Measurements from ENCODE around the gene MX1.

The MX1 gene

DNA sequence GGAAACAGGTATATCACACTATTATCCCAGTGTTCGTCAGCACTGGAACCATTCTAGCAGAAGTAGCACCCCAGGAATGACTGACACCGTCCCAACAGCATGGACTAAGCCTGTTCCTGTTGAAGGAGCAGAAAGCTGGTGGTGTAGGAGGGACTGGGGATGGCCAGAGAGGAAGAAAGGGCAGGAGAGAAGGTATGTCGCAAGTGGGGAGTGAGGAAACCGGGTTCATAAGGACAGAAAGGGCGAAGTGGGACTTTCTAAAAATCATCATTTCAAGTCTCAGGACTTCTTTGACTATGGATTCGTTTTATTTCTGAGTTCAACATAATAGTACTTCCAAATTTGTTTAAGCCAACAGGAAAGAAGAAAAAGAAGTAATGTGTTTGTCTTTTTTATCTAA is 19.7 kb upstream of the MX1 start:
- Histone ChIP-seq H3K36me3 (ENCODE audit: control insufficient read depth in 1 of 2, insufficient read depth in 2 of 2, low read depth in 1 of 2, low read length in 2 of 2) (peaks cover 0 to 86% of the 10 kb centered on the region in 2 experiments), H2AFZ (ENCODE audit: low read depth, low read length) (no peak overlapping the region), H2BK120ac (ENCODE audit: low read depth, low read length) (no peak overlapping the region), H3K18ac (ENCODE audit: low read depth in 1 of 2, low read length in 2 of 2) (no peak overlapping the region), H3K4ac (ENCODE audit: low read depth in 1 of 2, low read length in 2 of 2) (no peak overlapping the region), H2AK5ac (ENCODE audit: low read length, severe bottlenecking) (no peak overlapping the region), H2BK15ac (ENCODE audit: low read depth, poor library complexity, severe bottlenecking) (no peak overlapping the region), H3K27me3 (ENCODE audit: control insufficient read depth in 1 of 2, insufficient read depth in 1 of 2, low read length in 2 of 2) (peaks cover 0 to 6% of the 10 kb centered on the region in 2 experiments), H3K9me3 (ENCODE audit: control insufficient read depth, low read length) (no peaks in the 10 kb centered on the region), H3K4me1 (ENCODE audit: control insufficient read depth, insufficient read depth, low read depth, low read length) (no peaks in the 10 kb centered on the region), H2BK5ac (ENCODE audit: low read depth, low read length, poor library complexity, severe bottlenecking) (no peak overlapping the region), H3K4me3 (ENCODE audit: insufficient read depth in 1 of 2, low read depth in 1 of 2, low read length in 2 of 2) (no peak overlapping the region), H3K14ac (ENCODE audit: low read length in 2 of 2) (no peak overlapping the region), H3K4me2 (ENCODE audit: low read length, poor library complexity, severe bottlenecking) (no peak overlapping the region), H4K91ac (ENCODE audit: low read length) (no peak overlapping the region), H4K8ac (ENCODE audit: low read length) (no peak overlapping the region), H3K23ac (ENCODE audit: low read length in 2 of 2) (no peak overlapping the region), H3K27ac (ENCODE audit: low read length, poor library complexity, severe bottlenecking) (no peak overlapping the region), H3K9ac (ENCODE audit: low read length) (no peak overlapping the region), H2BK12ac (ENCODE audit: low read length in 2 of 2) (no peak overlapping the region), H3K79me1 (replicated peaks; ENCODE audit: low read length, poor library complexity, severe bottlenecking) (no peaks in the 10 kb centered on the region)
- no peak for DNase-seq
- 72% methylated on average over 5 of the region's 6 CpGs for WGBS

- H2BK120ac ChIP-seq (ENCODE audit: low read depth, low read length), result no peak overlapping the region
- H3K9me3 ChIP-seq (ENCODE audit: control insufficient read depth, low read length), result no peaks in the 10 kb centered on the region
- H3K9ac ChIP-seq (ENCODE audit: low read length), result no peak overlapping the region
- H4K91ac ChIP-seq (ENCODE audit: low read length), result no peak overlapping the region
- H3K14ac ChIP-seq (ENCODE audit: low read length in 2 of 2), result no peak overlapping the region
- H3K4me3 ChIP-seq (ENCODE audit: insufficient read depth in 1 of 2, low read depth in 1 of 2, low read length in 2 of 2), result no peak overlapping the region
- no peak overlapping the region for H2BK12ac ChIP-seq (ENCODE audit: low read length in 2 of 2)
- peaks cover 0 to 6% of the 10 kb centered on the region in 2 experiments for H3K27me3 ChIP-seq (ENCODE audit: control insufficient read depth in 1 of 2, insufficient read depth in 1 of 2, low read length in 2 of 2)
- no peak overlapping the region for H2AFZ ChIP-seq (ENCODE audit: low read depth, low read length)
- H3K79me1 ChIP-seq (replicated peaks; ENCODE audit: low read length, poor library complexity, severe bottlenecking), result no peaks in the 10 kb centered on the region
- DNase-seq, result no peak
- H3K4ac ChIP-seq (ENCODE audit: low read depth in 1 of 2, low read length in 2 of 2), result no peak overlapping the region
- no peak overlapping the region for H3K27ac ChIP-seq (ENCODE audit: low read length, poor library complexity, severe bottlenecking)
- no peak overlapping the region for H2BK15ac ChIP-seq (ENCODE audit: low read depth, poor library complexity, severe bottlenecking)
- no peak overlapping the region for H2AK5ac ChIP-seq (ENCODE audit: low read length, severe bottlenecking)
- H3K4me1 ChIP-seq (ENCODE audit: control insufficient read depth, insufficient read depth, low read depth, low read length), result no peaks in the 10 kb centered on the region
- peaks cover 0 to 71% of the 10 kb centered on the region in 2 experiments for H3K36me3 ChIP-seq (ENCODE audit: control insufficient read depth in 1 of 2, insufficient read depth in 2 of 2, low read depth in 1 of 2, low read length in 2 of 2)
- no peak overlapping the region for H3K23ac ChIP-seq (ENCODE audit: low read length in 2 of 2)
- no peak overlapping the region for H4K8ac ChIP-seq (ENCODE audit: low read length)
- H2BK5ac ChIP-seq (ENCODE audit: low read depth, low read length, poor library complexity, severe bottlenecking), result no peak overlapping the region
- no peak overlapping the region for H3K18ac ChIP-seq (ENCODE audit: low read depth in 1 of 2, low read length in 2 of 2)
- WGBS, result 90% methylated on average over 23 of the region's 24 CpGs
- H3K4me2 ChIP-seq (ENCODE audit: low read length, poor library complexity, severe bottlenecking), result no peak overlapping the region
Measured at GRCh38 chr21:41407541-41408460, 18.2 kb upstream of the MX1 start.

DNA sequence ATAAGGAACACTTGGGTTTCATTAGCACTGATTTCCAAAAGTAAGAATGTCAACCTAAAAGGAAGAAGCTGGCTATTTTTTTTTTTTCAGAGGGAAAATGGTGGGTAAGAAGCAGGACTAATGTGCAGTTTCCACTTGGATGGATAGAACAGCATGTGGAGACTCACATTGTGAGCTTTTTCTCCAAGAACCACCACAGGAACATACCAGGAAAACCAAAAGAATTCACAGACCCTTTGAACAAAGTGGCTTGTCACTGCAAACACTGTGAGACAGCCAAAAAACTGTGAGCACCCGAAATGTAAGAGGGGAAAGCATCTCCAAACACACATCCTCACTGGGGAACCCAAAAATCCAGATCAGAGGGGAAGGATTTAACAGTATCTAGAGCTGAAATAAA is 15.7 kb upstream of the MX1 start:
- Histone ChIP-seq H4K8ac (ENCODE audit: low read length) (no peak overlapping the region), H2AK5ac (ENCODE audit: low read length, severe bottlenecking) (no peak overlapping the region), H4K91ac (ENCODE audit: low read length) (no peak overlapping the region), H3K4me1 (ENCODE audit: control insufficient read depth, insufficient read depth, low read depth, low read length) (no peaks in the 10 kb centered on the region), H3K4me3 (ENCODE audit: insufficient read depth in 1 of 2, low read depth in 1 of 2, low read length in 2 of 2) (no peak overlapping the region), H3K4ac (ENCODE audit: low read depth in 1 of 2, low read length in 2 of 2) (no peak overlapping the region), H2BK120ac (ENCODE audit: low read depth, low read length) (no peak overlapping the region), H3K23ac (ENCODE audit: low read length in 2 of 2) (no peak overlapping the region), H3K4me2 (ENCODE audit: low read length, poor library complexity, severe bottlenecking) (no peak overlapping the region), H2AFZ (ENCODE audit: low read depth, low read length) (no peak overlapping the region), H2BK15ac (ENCODE audit: low read depth, poor library complexity, severe bottlenecking) (no peak overlapping the region), H3K18ac (ENCODE audit: low read depth in 1 of 2, low read length in 2 of 2) (no peak overlapping the region), H3K9ac (ENCODE audit: low read length) (no peak overlapping the region), H2BK12ac (ENCODE audit: low read length in 2 of 2) (no peak overlapping the region), H3K9me3 (ENCODE audit: control insufficient read depth, low read length) (no peaks in the 10 kb centered on the region), H3K36me3 (ENCODE audit: control insufficient read depth in 1 of 2, insufficient read depth in 2 of 2, low read depth in 1 of 2, low read length in 2 of 2) (peaks cover 0 to 48% of the 10 kb centered on the region in 2 experiments), H3K27ac (ENCODE audit: low read length, poor library complexity, severe bottlenecking) (no peak overlapping the region), H2BK5ac (ENCODE audit: low read depth, low read length, poor library complexity, severe bottlenecking) (no peak overlapping the region), H3K14ac (ENCODE audit: low read length in 2 of 2) (no peak overlapping the region), H3K27me3 (ENCODE audit: control insufficient read depth in 1 of 2, insufficient read depth in 1 of 2, low read length in 2 of 2) (peaks cover 0 to 6% of the 10 kb centered on the region in 2 experiments), H3K79me1 (replicated peaks; ENCODE audit: low read length, poor library complexity, severe bottlenecking) (no peaks in the 10 kb centered on the region)
- WGBS, result no CpG with 5 or more reads among the region's 1 CpG
- no peak for DNase-seq

GRCh38 chr21:41410767-41411448 is 15.1 kb upstream of the MX1 start:
- Histone ChIP-seq H2BK120ac (ENCODE audit: low read depth, low read length) (no peak overlapping the region), H3K14ac (ENCODE audit: low read length in 2 of 2) (no peak overlapping the region), H2AK5ac (ENCODE audit: low read length, severe bottlenecking) (no peak overlapping the region), H3K9me3 (ENCODE audit: control insufficient read depth, low read length) (no peaks in the 10 kb centered on the region), H3K36me3 (ENCODE audit: control insufficient read depth in 1 of 2, insufficient read depth in 2 of 2, low read depth in 1 of 2, low read length in 2 of 2) (peaks cover 0 to 47% of the 10 kb centered on the region in 2 experiments), H4K8ac (ENCODE audit: low read length) (no peak overlapping the region), H3K79me1 (replicated peaks; ENCODE audit: low read length, poor library complexity, severe bottlenecking) (no peaks in the 10 kb centered on the region), H3K4me2 (ENCODE audit: low read length, poor library complexity, severe bottlenecking) (no peak overlapping the region), H3K27me3 (ENCODE audit: control insufficient read depth in 1 of 2, insufficient read depth in 1 of 2, low read length in 2 of 2) (peaks cover 0 to 6% of the 10 kb centered on the region in 2 experiments), H3K9ac (ENCODE audit: low read length) (no peak overlapping the region), H3K4me3 (ENCODE audit: insufficient read depth in 1 of 2, low read depth in 1 of 2, low read length in 2 of 2) (no peak overlapping the region), H2AFZ (ENCODE audit: low read depth, low read length) (no peak overlapping the region), H3K4me1 (ENCODE audit: control insufficient read depth, insufficient read depth, low read depth, low read length) (no peaks in the 10 kb centered on the region), H3K4ac (ENCODE audit: low read depth in 1 of 2, low read length in 2 of 2) (no peak overlapping the region), H4K91ac (ENCODE audit: low read length) (no peak overlapping the region), H3K23ac (ENCODE audit: low read length in 2 of 2) (no peak overlapping the region), H2BK15ac (ENCODE audit: low read depth, poor library complexity, severe bottlenecking) (no peak overlapping the region), H2BK12ac (ENCODE audit: low read length in 2 of 2) (no peak overlapping the region), H3K18ac (ENCODE audit: low read depth in 1 of 2, low read length in 2 of 2) (no peak overlapping the region), H3K27ac (ENCODE audit: low read length, poor library complexity, severe bottlenecking) (no peak overlapping the region), H2BK5ac (ENCODE audit: low read depth, low read length, poor library complexity, severe bottlenecking) (no peak overlapping the region)
- DNase-seq, result no peak
- 81% methylated on average over 4 of the region's 5 CpGs for WGBS

Data from mesenchymal stem cell (in vitro differentiated cells and primary cell).